Left lobe of liver (tissue), 2 donors: ENCODE results near the gene ASTN1. TPM values are rescaled to one million over a fixed set of nuclear protein-coding genes. Genes with fewer than 3 reads are reported as not detected.
A peak's percentile ranks its signal among the peaks of the same experiment; 100 is the strongest.

Experiments
- ATAC-seq: fragments of 200-7000 bp; cut with Tn5 transposase; one replicate; pipeline ENCODE4 v1.9.1; 2020; ENCODE audit warnings: mild to moderate bottlenecking, moderate library complexity
- DNase-seq: peaks from one replicate; pipeline ENCODE4 v3.0.0-alpha.2; 2020; ENCODE audit warnings: low spot score
- total RNA-seq: library from RNA; stranded (reverse); gene quantifications from one replicate; pipeline ENCODE4 v1.2.1, GENCODE V29; 2021
- donor health status: DM: no; HTN: no; CAD: no; lungs with moderate emphysema.
- donor health status: DM: no; HTN: yes; CAD: no.

ASTN1 gene
- total RNA-seq, 1 donor from 2014 or later: 0.18 TPM

- DNase-seq: no peak
- no peak for ATAC-seq
Measured at GRCh38 chr1:176849281-176849680, 315.2 kb downstream of the ASTN1 start.

DNA sequence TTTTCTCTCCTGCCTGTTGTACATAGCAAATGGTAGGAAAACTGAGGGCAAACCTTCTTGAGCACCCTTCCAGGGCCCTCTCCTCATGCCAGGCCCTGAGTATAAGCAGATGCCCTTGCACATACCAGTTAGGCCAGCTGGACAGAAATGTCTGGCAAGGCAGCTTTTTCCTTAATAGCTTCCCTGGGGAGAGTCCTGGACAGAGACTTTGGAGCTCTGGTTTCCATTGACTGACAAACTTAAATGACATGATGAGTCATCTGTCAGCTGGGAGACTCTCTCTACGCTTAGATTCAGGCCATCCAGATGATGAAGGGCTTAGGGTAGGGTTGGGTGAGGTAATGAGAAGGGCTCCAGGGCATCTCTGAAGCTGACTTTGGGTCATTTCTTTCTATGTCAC is 317.5 kb downstream of the ASTN1 start:
- DNase-seq (no peak), ATAC-seq (no peak)

DNA sequence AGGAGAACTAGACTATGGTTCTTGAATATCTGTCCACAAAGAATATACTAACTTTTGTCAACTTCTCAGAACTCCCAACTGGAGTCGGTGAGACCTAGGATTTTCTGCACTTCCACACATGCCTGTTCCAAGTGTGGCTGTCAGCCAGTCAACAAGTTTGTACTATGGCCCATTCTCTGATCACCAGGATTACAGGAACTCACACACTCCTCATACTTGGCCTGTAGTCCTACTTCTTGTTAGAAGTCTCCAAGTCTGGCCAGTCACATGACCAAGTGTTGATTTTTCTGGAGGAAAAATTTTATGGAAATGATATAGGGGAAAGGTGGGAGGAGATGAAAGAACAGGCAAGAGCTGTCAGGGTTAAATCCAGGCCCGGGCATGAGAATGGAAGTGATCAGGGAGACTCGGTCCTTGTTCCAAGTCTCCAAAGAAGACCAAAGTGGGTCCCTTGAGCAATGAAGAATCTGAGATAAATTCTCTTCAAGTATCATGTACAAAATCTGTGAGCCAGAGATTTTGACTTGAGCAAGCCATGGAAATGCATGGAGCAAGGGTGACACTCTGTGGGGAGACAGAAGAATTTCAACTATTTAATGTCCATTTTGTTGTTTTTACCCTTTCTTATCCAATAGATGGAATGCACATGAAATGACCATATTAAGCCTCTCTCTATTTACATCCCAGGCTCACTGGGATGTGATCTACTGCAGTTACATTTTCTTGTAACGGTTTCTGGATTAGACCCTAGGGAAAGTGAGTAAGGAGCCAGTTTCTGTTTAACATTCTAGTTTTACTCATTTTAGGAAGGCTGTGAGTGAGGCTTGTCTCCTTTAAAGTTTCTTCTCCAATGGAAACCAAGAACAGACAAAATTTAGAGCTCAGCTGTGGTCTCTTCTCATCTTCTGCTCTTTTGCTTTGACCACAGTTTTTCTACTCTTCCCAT is 320.9 kb downstream of the ASTN1 start:
- DNase-seq (peak; percentile 49), ATAC-seq (peak; percentile 91)

DNA sequence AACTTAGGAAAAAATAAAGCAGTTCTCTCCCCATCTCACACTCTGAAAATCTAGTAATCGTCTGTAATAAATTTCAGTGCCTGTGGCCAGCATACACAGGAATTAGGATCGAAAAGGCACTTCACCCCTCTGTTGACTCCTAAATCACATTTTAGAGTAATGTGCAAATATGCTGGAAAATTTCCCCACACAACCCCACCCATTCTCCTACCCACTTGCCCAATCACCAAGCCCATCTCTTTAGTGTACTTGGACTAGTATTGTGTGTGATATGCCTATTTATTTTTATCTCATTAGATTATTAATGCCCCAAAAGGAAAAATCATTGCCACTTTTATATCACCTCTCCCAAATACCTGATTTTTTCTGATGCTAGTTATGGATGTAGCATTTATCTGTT is 323.3 kb downstream of the ASTN1 start:
- no peak for DNase-seq
- ATAC-seq: no peak

GRCh38 chr1:176839216-176839615 is 325.3 kb downstream of the ASTN1 start:
- DNase-seq (no peak), ATAC-seq (no peak)

GRCh38 chr1:176838276-176838995 is 326.1 kb downstream of the ASTN1 start:
- ATAC-seq (no peak), DNase-seq (no peak)

DNA sequence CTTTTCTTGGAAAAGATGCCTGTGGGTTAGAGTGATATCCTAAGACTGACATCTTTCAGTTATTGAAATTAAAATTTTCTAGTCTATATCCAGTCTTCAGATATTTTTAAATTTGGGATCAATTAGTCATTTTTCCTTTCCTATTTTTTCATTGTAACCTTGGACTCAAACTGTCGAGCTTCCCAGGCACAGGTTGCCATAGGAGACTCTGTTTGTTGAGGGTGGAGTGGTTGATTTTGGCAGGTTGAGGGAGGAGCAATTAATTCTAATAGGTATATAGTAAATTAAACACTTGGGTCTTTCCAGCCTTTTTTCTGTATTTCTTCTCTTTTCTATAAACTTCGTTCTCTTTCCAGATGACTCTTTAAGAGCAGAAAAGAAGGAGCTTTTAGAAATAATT is 326.8 kb downstream of the ASTN1 start:
- ATAC-seq (no peak), DNase-seq (no peak)

GRCh38 chr1:176831150-176831549 is 333.4 kb downstream of the ASTN1 start:
- DNase-seq: no peak
- no peak for ATAC-seq

DNA sequence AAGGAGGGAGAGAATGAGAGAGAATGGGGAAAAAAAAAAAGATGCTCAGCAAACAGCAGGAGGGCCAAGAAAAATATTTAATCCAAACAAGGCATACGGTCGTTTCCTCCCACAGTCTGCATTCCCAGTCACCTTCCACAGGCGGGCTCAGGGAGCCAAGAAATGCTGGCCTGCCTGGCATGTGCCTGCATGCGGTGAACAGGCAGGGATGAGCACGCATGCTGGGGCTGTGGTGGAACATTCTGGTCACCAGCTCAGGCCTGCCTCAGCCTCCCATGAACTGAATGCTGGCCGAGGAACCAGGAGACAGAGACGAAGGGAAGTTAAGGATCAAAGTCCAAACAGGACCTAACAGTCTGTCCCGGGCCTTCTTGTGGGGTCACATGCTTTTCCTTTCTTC is 335.3 kb downstream of the ASTN1 start:
- DNase-seq (no peak), ATAC-seq (peak; percentile 36)

- no peak for DNase-seq
- ATAC-seq: no peak
Measured at GRCh38 chr1:176826265-176826664, 338.2 kb downstream of the ASTN1 start.

DNA sequence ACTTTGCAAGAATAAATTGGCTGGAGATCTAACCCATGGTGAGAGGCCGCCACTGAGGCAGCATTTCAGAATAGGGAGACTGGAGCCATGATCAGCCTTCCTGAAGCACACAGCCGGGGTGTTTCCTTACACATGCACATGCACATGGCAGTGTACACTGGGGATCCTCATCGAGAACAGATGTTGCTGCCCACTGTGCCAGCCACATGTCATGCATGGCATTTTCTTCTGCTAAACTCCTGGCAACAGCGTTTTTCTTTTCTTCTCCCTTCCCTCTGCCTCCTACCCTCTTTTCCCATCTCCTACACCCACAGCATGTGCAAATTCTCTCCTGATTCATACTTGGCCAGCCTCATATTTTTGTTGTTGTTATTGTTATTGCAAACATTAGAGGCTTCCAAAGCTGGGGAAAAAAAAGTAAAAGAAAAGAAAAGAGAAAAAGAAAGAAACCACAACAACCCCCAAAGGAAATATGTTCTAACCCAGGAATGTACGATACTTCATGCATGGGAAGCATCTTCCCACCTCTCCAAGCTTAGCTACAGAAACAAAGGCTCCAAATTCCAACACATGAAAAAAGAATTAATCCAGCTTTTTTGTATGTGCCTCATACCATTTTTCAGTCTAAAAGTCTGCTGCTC is 344.0 kb downstream of the ASTN1 start:
- DNase-seq (no peak), ATAC-seq (no peak)

GRCh38 chr1:176816232-176816631 is 348.3 kb downstream of the ASTN1 start:
- no peak for DNase-seq
- no peak for ATAC-seq

GRCh38 chr1:176815621-176816020 is 348.9 kb downstream of the ASTN1 start:
- DNase-seq (no peak), ATAC-seq (no peak)

GRCh38 chr1:176811511-176812288 is 352.8 kb downstream of the ASTN1 start:
- ATAC-seq (no peak), DNase-seq (no peak)

- no peak for DNase-seq
- ATAC-seq: no peak
Measured at GRCh38 chr1:176809292-176809691, 355.2 kb downstream of the ASTN1 start.

Other genes starting within 250 kb of the ASTN1 start
- 0.23 TPM for gene BRINP2, start 6.2 kb upstream of the ASTN1 start, total RNA-seq